ENCODE data around the gene ROR2. TPM values are rescaled to one million over a fixed set of nuclear protein-coding genes. Genes with fewer than 3 reads are reported as not detected.

Gene ROR2
- total and polyA plus RNA-seq, 2 of the 8 experiments (the other 6 are each of a cell fraction or from before 2014, with no cell fraction given) = 2.7 to 4.3 TPM

GRCh38 chr9:91914937-91915336, 35.1 kb downstream of the ROR2 start:
- no peak overlapping the region for H3K4me3 ChIP-seq (ENCODE audit: extremely low read depth in 1 of 4, insufficient read depth in 2 of 4, low read depth in 3 of 4, low read length in 4 of 4)
- 95% methylated on average over 9 of the region's 9 CpGs; no CpG with 5 or more reads in 1 of the 2 experiments for WGBS, 2 experiments (ENCODE audit: extremely low coverage in 1 of 2, insufficient coverage in 1 of 2, insufficient read length in 1 of 2, insufficient replicate concordance in 2 of 2, low coverage in 1 of 2, low lambda C conversion rate in 2 of 2, missing lambda C conversion rate in 1 of 2)
- no peak overlapping the region for H2AK5ac ChIP-seq (ENCODE audit: low read depth, low read length)
- H3K36me3 ChIP-seq (ENCODE audit: control insufficient read depth in 2 of 4, insufficient read depth in 4 of 4, low read length in 3 of 4) = no peaks in the 10 kb centered on the region
- H4K8ac ChIP-seq (ENCODE audit: extremely low read depth, insufficient read depth, low read length) = no peak overlapping the region
- H3K79me2 ChIP-seq (ENCODE audit: control insufficient read depth in 1 of 2, insufficient read depth in 2 of 2, low read length in 2 of 2) = no peaks in the 10 kb centered on the region
- no peak overlapping the region for H3K18ac ChIP-seq (ENCODE audit: extremely low read depth, low read length)
- H3K14ac ChIP-seq (ENCODE audit: insufficient read length) = no peak overlapping the region
- no peaks in the 10 kb centered on the region for H3K9me3 ChIP-seq (ENCODE audit: insufficient read depth in 2 of 2, low read depth in 1 of 2, low read length in 1 of 2)
- peaks cover 0 to 9% (median 0%) of the 10 kb centered on the region in 4 experiments; a peak in 2 of 7 replicates for H3K27me3 ChIP-seq (replicated peaks in 1 of 4; ENCODE audit: control insufficient read depth in 3 of 4, extremely low read depth in 1 of 4, insufficient read depth in 3 of 4, low read length in 3 of 4)
- no peak overlapping the region for H2BK20ac ChIP-seq (ENCODE audit: low read length)
- no peak overlapping the region for H3K4me2 ChIP-seq (ENCODE audit: insufficient read depth in 1 of 2, low read depth in 2 of 2, low read length in 2 of 2)
- FAIRE-seq (no peak), DNase-seq (ENCODE audit: low read depth in 1 of 2, low spot score in 2 of 2) (no peak)
- no peak overlapping the region for H2BK15ac ChIP-seq (ENCODE audit: low read length)
- no peak overlapping the region for H2BK5ac ChIP-seq (ENCODE audit: low read depth, low read length)
- H3K27ac ChIP-seq (ENCODE audit: low read depth, low read length) = no peak overlapping the region
- peaks cover 2% of the 10 kb centered on the region in 2 experiments for H4K20me1 ChIP-seq (replicated peaks in 1 of 2; ENCODE audit: control insufficient read depth in 1 of 2, insufficient read depth in 2 of 2, low read length in 2 of 2)
- no peaks in the 10 kb centered on the region for H3K79me1 ChIP-seq (ENCODE audit: low read depth, low read length)
- H3K4ac ChIP-seq (replicated peaks; ENCODE audit: insufficient read length, low read depth, low read length) = no peak overlapping the region
- H2BK120ac ChIP-seq (replicated peaks; ENCODE audit: low read depth, low read length) = no peak overlapping the region
- H2BK12ac ChIP-seq (ENCODE audit: low read depth, low read length) = no peak overlapping the region
- H3K23ac ChIP-seq (ENCODE audit: insufficient read length) = no peak overlapping the region
- H3K23me2 ChIP-seq (ENCODE audit: low read depth, low read length) = no peaks in the 10 kb centered on the region
- POLR2A ChIA-PET (ENCODE audit: partially characterized antibody) = no interaction called here
- no peak overlapping the region for H3K56ac ChIP-seq (replicated peaks; ENCODE audit: insufficient read length, low read depth, low read length)
- CTCF ChIA-PET (ENCODE audit: partially characterized antibody) = interaction anchor here (0.7 to 1.8 kb wide), 5 partner anchors 25 to 156 kb away, joined by 3 to 4 read pairs (median 3); no protein-coding TSS in a partner anchor
- H2AFZ ChIP-seq (ENCODE audit: low read length) = no peak overlapping the region
- H3K9ac ChIP-seq (replicated peaks in 1 of 4; ENCODE audit: extremely low read depth in 1 of 4, low read depth in 3 of 4, low read length in 3 of 4) = no peak overlapping the region
- H3K4me1 ChIP-seq (replicated peaks in 1 of 4; ENCODE audit: control insufficient read depth in 3 of 4, insufficient read depth in 4 of 4, low read length in 3 of 4) = no peaks in the 10 kb centered on the region
- no peak overlapping the region for H4K5ac ChIP-seq (ENCODE audit: insufficient read length, low read depth, low read length)
- H4K91ac ChIP-seq (replicated peaks; ENCODE audit: insufficient read length, low read length) = no peak overlapping the region
- TF ChIP-seq SP2 (IDR thresholded peaks at IDR 0.05; ENCODE audit: low read length) = no peak
- no peak for TF ChIP-seq EP300 (IDR thresholded peaks at IDR 0.05; ENCODE audit: borderline replicate concordance in 1 of 2, low read depth in 2 of 2, low read length in 2 of 2)
- no peak for TF ChIP-seq TBP (IDR thresholded peaks at IDR 0.05; ENCODE audit: low read depth, low read length)
- no peak for TF ChIP-seq SAP30 (IDR thresholded peaks at IDR 0.05; ENCODE audit: insufficient read depth, insufficient replicate concordance, low read length)
- no peak for TF ChIP-seq TAF7 (optimal IDR thresholded peaks at IDR 0.05; ENCODE audit: borderline replicate concordance, low read depth, low read length)
- TF ChIP-seq MAFK (IDR thresholded peaks at IDR 0.05; ENCODE audit: low read depth, low read length) = no peak
- no peak for TF ChIP-seq ATF3 (IDR thresholded peaks at IDR 0.05; ENCODE audit: insufficient read depth, low read depth, low read length)
- TF ChIP-seq POU5F1 (IDR thresholded peaks at IDR 0.05; ENCODE audit: low read depth, low read length) = no peak
- TF ChIP-seq SP1 (IDR thresholded peaks at IDR 0.05; ENCODE audit: low read depth, low read length) = no peak
- TF ChIP-seq RBBP5 (IDR thresholded peaks at IDR 0.05; ENCODE audit: borderline replicate concordance, low read depth, low read length) = no peak
- no peak for TF ChIP-seq ZNF274 (IDR thresholded peaks at IDR 0.05; ENCODE audit: borderline replicate concordance, extremely low read depth, low read length)
- no peak for TF ChIP-seq BRCA1 (IDR thresholded peaks at IDR 0.05; ENCODE audit: low read depth, low read length)
- TF ChIP-seq NANOG (IDR thresholded peaks at IDR 0.05; ENCODE audit: insufficient read depth, low read depth, low read length, poor library complexity, severe bottlenecking) = no peak
- TF ChIP-seq EZH2 (IDR thresholded peaks at IDR 0.05; ENCODE audit: low read depth, low read length, severe bottlenecking) = no peak

Measured in H1 (cell line).